GM18873 (cell line): ENCODE measurements around the gene SEPTIN11.
"Not testable (repeated sequence)": the region's sequence is repeated elsewhere in the genome, so short reads cannot be mapped to it uniquely, and the experiment has no call there.

Experiments used
- ATAC-seq: cut with Tn5 transposase; IDR thresholded peaks from one replicate; pipeline ENCODE4 v1.9.1; 2021; ENCODE audit warnings: mild to moderate bottlenecking, moderate library complexity, moderate number of reproducible peaks; ENCODE audit not compliant: unreplicated experiment, low FRiP score

The SEPTIN11 gene

DNA sequence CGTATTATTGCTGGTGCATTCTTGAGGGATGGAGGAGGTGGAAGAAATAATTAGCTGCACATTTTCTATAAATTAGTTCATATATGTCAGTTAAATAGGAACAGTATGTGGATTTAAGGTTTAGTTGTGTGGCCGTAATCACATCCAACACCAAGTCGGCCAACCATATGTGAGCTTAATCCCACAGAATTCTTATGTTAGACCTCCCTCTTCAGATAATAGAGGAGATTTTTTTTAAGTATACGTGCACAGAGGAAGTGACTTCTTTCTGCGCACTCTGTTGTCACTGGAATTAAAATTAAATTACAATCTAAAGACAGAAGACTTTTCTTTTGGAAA is 2.1 kb downstream of the SEPTIN11 start:
- no peak for ATAC-seq

DNA sequence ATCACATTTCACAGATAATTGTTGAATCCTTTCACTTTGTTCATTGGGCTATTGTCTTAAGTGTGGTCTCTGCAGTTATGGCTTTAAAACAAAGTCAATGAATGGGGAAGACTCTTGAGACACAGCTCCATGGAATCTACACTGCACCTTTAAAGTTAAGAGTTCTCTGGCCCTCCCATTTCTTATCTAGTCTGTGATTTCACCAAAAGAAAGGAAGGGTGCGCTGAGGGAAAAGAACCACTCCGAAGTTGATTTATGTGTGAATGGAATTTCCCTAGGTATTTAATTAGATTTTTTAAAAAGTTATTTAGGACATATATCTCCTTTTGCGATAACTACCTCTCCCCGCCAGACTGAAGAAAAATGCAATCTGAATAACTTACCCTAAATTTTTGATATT is 2.5 kb downstream of the SEPTIN11 start:
- ATAC-seq: no peak

DNA sequence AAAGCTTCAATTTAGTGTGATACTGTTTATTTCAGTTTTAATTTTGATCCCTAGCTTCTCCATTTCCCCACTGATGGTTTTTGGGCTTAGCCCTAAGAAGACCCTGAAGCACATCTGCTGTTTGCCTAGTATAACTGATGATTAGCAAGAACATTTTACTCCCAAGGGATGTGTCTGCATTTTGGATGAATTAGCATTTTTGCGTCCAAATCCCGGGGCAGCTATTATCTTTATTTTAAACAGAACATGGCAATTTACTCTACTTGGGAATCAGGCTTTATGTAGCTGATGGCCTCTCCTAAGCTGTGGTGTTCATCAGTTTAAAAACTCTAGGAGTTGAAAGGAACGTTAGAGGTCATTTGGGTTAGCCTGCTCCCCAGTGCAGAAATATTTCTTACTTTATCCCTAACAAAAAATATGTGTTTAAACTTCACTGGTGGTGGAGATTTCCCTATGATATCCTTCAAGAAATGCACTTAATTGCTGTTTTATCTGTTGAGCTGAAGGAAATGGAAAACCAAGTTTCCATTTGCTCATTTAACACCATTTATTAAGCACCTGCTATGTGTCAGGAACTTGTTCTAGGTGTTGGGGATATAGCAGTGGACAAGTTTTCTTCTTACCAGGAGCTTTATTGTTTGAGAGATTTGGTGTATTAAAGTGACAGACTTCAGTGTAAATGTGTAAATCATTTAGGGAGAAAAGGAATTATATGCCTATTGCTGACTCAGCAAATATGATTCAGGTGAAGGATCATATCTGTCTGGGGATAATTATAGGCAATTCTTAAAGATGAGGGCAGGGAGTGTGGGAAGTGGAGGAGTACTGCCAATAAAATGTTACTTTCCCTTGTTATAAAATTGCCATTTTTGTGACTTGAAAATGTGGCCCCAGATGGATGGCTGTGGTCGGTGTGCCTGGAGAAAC is 3.4 kb downstream of the SEPTIN11 start:
- no peak for ATAC-seq

DNA sequence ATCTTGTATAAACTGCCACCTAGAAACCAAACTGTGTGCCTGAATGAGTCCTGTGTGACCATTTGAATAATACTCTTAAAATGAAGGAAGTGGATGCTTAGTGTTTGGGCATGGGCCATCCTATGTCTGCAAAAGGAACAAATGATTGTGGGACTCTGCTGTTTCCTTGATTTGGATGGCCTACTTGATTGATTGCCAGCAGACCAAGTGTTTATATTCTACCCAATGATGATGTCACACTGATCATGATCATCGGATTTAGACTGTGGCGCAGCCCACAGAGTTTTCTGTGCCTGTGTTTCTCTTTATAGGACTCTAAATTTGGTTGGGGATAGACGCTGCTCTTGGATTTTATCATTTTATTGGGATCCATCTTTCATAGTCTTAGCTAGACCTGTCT is 4.4 kb downstream of the SEPTIN11 start:
- ATAC-seq: no peak

DNA sequence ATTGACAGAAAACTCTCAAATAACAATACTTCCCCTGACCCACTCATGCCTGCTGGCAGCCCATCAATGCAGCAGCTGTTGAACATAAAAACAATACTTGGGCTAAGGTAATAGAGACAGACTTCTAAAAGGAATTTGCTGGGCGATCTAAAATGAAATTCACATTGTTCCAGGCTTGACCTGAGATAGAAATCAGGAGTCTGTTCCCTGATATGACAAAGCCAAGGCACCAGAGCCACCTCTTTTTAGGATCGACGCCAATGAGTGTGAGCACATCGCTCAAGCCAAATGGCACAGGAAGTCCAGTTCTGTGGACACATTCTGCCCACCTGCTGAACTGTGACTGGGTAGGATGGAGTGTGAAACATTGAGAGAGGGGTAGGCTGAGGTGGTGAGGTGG is 4.9 kb downstream of the SEPTIN11 start:
- no peak for ATAC-seq

DNA sequence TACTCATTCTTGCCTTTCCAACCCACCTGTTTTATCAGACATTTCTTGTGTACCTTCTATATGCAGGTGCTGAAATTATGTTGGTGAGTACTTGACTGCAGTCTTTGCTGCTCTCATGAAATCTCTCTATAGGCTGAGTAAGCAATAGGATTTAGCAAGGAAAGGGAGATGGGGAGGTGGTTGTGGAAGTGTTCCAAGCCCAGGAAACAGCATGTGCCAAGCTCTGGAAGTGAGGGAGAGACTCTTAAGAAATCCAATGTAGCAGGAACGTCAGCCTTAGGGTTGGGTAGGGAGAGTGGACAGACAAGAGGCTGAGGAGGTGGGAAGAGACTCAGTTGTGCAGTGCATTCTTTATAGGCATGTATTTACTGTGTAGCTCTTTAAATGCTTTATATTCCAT is 5.6 kb downstream of the SEPTIN11 start:
- no peak for ATAC-seq

DNA sequence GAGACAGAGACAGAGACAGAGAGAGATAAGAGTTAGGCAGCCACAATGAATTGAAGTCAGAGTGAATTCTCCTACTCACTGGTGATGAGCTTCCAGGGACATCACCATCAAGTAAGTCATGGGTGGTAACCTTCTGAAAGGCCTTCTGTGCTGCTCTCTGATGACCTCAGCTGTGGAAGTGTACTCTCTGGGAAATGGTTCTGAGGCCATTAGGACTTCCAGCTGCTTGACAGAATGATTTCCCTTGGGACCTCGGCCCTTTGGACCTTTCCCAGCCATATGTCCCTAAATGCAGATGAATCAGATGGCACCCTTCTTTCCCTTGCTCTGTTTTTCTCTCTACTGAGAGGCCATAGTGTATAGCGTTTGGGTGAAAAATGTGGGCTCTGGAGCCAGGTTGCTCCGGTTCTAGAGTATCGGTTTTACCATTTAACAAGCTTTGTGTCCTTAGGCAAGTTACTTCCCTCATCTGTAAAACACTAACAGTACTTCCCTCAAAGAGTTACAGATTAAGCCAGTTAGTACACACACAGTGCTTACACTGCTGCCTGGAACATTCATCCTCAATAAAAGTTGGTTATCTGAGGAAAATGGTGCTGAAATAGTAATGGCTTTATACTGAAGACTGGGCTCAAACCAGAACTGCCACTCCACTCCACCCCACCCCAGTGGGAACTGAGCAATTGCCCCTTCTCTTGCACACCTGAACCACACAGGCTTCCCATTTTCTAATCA is 7.6 kb downstream of the SEPTIN11 start:
- no peak for ATAC-seq

DNA sequence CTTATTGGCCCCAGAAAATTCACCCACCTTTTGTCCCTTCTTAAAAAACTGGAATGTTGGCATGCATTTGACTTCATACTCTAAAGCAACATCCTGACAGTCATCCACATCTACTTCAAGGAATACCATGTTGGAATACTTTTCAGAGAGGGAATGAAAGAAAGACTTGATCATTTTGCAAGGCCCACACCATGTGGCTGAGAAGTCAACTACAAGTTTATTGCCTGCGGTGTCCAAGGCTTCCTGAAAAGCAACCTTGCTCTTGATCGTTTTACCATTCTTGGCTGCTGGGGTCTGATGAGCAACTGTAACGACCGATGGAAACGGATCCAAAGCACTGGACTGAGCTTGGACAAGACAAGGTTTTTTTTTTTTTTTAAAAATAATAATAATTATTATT is 9.3 kb downstream of the SEPTIN11 start:
- ATAC-seq: no peak

DNA sequence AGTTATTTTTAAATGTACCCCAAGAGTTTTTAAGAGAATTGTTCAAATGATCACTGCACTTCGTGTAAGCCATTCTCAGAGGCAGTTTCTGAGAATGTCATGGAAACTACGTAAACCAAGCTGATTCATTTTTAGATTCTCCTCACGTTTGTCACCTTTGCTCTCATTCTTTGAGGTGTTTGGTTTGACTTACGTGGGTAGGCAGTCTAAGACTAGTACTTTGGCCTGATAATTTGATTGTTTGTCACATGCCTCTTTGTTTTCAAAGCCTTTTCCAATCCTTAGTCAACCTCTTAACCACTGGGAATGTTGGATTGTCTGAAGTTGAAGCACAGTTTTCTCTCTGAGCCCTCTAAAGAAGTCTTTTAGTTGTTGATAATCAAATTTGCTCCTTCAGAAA is 10.5 kb downstream of the SEPTIN11 start:
- ATAC-seq: peak; percentile 57

DNA sequence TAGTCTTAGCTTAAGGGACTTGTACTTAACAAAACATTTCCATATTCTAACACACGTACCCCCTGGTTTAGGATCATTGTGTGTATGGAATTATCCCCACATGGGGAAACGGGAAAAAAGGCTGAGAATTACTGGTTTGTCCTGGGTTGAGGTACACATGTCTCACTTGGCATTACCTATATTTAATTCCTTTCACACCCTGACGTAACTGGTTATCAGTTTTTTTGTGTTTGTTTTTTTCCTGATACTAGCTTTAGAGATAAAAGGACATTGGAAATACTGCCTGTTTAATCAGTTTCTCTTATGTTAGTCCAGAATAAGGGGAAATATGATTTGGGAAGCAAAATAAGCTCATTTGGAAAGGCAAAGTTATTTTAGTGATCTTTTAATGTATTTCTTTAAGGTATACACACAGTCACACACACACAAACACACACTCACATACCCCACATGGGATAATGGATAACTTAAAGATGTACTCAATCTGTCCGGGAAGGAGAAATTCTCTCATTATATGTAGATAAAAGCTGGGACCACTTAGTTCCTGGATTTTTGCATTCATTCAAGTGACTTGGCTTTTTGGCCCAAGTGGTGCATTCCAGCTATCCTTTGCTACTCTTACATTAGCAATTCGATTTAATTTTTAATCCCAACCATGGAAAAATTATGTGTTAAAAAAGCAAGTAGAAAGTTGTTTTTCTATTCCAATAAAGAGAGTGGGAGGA is 13.0 kb downstream of the SEPTIN11 start:
- no peak for ATAC-seq

DNA sequence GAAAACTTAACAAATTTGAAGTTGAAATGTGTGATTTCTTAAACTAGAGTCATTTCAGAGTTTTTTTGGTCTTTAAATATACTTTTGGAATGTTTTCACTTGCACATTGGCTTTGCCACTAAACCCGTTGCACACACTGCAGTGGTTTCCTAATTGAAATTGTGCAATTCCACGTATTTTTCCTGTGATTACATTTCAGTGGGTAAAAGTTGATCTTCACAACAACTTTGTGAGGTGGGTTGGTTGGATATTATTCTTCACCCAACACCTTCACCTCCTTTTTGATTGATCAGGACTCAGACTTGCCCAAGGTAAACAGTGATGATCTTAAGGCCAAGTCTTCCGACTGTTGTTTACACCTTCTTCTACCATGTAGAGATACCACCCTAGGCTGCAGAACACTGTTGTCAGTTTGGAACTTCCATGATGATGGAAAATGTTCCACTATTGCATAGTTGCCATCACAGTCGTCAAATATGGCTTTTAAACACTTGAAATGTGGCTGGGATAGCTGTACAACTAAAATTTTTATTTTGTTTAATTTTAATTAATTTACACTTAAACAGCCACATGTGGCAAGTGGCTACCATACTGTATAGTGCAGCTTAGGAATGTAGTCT is 13.7 kb downstream of the SEPTIN11 start:
- no peak for ATAC-seq

DNA sequence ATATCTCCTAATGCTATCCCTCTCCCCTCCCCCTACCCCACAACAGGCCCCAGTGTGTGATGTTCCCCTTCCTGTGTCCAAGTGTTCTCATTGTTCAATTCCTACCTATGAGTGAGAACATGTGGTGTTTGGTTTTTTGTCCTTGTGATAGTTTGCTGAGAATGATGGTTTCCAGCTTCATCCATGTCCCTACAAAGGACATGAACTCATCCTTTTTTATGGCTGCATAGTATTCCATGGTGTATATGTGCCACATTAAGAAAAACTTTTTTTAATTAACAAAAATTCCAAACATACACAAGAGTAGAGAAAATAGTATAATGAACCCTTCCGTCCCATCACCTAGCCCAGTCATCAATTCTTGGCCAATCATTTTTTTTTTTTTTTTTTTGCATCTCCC is 14.4 kb downstream of the SEPTIN11 start:
- ATAC-seq: not testable (repeated sequence)

DNA sequence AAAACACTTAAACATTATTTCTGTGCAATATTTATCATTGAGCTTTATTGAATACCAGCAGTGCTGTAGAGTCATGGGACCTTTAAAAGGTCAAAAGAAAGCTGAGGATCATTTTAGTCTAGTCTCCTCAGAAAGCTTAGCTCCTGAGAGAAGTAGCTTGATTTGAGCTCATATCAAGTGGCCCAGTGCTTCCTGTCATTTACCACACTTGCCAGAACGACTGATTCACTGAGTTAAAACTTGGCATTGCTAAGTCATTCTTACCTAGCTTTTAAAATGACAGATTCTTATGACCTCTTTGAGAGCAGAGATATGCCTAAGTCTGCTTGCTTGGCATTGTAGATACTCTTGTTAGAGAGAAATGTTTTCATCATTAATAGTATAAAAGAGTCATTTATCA is 15.2 kb downstream of the SEPTIN11 start:
- no peak for ATAC-seq

DNA sequence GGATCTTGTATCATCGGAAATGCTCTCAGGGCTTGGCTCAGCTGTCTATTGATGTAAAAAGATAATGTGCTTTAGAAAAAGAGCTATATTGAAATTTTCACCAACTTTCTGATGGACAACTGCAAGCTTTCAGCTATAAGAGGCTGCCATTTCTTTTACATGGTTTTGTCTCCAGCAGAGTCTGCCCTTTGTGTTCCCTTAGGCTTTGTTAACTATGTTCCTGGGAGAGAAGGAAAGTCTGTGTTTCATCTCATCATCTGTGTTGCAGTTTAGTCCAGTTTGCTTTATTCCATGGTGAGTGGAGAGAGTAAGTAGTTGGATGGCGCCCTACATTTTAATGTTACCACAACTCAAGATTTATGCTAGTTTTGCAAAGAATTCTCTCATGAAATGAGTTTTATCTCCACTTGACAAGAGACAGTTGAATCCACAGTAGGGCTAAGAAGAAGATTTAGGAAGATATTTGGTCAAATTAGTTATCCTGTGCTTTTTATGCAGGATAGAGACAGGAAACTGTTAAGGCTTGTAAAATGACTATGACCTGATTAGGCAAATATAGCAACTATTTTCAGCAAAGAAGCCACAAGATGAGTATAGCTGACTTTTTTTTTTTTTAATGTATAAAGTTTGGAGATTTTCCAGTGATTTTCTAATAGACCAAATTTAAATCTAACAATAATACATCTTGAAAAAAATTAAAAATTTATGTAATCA is 16.5 kb downstream of the SEPTIN11 start:
- ATAC-seq: no peak

DNA sequence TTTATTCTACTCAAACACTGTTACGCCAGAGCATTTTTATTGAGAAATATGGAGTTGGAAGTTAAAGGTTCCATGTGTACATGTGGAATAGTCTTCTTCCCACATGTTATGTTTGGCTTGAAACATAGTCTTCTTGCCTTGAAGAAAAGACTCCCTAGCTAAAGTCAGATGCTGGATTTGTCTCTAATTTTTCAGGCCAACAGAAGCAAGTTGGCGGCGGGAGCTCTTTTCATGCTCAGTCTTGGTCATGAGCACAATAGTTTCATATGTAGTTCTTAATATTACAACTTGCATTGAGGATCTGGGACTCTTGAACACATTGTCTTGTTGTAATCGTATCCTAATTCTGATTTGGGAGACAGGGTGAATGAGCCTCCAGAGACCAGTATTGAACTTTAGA is 19.4 kb downstream of the SEPTIN11 start:
- ATAC-seq: no peak

DNA sequence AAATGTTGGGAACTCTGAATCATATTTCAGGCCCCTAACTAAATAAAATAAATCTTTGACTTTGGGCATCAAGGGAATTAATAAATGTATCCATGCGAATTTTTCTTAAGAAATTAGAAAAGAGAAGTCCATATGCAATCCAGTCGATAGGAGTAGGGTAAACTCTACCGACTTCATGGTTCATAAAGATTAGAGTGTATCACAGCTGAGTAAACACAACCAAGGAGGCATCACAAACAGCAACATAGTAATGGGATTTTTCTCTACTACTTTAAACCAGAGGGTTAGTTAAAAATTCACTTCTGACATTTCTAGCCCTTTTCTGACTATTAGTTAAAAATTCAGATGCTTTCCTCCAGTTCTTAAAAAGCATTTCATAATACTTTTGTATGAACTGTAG is 19.9 kb downstream of the SEPTIN11 start:
- ATAC-seq: no peak

DNA sequence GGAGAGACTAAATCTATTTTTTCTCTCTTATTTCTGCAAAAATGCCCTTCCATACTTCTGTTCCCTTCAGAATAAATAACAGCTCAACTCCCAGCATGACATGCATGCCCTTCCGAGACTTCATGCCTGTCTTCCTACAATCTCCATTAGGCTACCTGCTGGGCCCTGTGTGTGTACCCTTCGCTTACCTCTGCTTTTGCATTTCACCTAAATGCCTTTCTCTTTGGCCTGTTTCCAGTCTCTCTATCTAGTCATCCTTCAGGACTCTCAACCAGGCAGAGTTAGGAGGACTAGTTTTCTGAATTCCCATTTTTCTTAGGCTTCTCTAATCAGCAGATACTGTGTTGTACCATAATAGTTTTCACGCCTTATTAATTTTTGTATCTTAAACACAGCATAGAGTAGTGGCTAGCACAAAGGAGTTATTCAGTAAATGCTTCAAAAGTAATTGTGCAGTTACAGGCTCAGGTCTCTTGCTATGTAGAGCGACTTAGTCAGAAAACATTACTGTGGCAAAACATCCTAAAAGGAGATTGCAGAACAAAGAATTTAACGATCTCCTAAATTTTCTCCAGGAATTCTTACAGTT is 20.5 kb downstream of the SEPTIN11 start:
- no peak for ATAC-seq

DNA sequence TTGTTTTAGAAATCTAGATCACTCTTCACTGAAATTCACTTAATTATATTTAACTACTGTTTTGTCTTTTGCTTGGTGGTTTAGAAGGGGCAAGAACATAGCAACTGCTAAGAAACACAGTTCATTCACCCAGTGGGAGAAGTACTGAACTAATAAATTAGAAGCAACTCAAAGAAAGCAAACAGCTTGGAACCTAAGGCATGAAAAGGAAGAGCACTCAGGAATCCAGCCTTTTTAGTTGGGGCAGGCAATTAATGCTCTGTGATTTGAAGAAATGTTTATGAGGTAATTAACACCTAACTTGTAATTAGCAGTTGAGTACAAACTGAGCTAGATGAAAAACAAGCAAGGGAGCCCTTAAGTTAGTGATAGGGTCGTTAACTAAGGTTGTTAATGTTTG is 22.8 kb downstream of the SEPTIN11 start:
- no peak for ATAC-seq

DNA sequence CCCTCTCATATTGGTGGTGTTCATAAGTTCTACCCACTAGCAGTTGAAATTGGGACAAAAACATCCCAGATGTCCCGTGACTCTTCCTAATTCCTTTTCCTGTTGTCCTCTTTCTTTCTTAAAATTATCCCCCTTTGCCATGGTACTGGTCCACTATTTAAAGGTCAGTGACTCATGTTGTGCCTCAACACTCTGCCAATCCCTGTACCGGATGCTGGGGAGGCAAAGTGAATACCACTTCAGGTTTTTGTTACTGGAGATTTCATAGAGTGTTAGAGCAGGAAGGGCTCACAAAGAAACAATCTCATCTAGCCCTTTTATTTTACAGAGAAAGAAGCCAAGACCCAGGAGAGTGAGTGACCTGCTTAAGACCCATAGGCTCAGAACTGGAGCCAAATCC is 24.6 kb downstream of the SEPTIN11 start:
- ATAC-seq: no peak

DNA sequence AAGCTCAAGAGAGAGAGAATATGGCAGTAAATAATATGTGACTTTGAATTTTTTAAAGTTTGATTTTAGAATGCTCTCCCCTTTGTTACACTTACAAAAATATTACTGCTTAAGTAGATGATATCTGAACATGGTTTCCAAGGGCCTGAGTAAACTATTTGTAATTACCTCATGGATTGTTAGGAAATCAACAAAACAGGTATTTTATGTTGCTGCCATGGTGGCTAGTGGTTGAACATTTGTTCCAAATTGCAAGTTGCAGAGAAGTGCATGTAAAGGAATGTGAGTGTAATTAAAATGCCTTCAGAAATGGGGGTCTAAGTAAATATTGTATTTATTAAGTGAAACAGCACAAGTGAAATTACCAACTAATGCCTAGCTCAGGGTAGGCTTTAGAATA is 27.6 kb downstream of the SEPTIN11 start:
- ATAC-seq: no peak
